Breast epithelium (tissue), 4 donors: ENCODE measurements around the gene ABLIM2. TPM values are rescaled to one million over a fixed set of nuclear protein-coding genes. Genes with fewer than 3 reads are reported as not detected.

ENCODE experiments used
- DNase-seq, 2 donors: peaks; one replicate each; pipeline ENCODE4 v3.0.0-alpha.2; 2019; ENCODE audit warnings: low spot score in 2 of 2
- H3K27ac ChIP-seq, 2 donors: fragments of 200-600 bp; sonication (generic) in 1 of 2; one replicate each; pipeline ENCODE4 v1.5.1; 2016 to 2019; ENCODE audit warnings: mild to moderate bottlenecking in 1 of 2
- H3K27me3 ChIP-seq, 2 donors: fragments of 200-600 bp; sonication (generic) in 1 of 2; one replicate each; pipeline versions ENCODE4 v1.5.1 to v1.6.0; 2017 to 2019; ENCODE audit warnings: control low read depth in 1 of 2, mild to moderate bottlenecking in 1 of 2
- H3K36me3 ChIP-seq: fragments of 200-600 bp; one replicate; pipeline ENCODE4 v1.5.1; 2019
- H3K4me1 ChIP-seq, 2 donors: fragments of 200-600 bp; sonication (generic); one replicate each; pipeline ENCODE4 v1.5.1; 2016 to 2019; ENCODE audit warnings: control low read depth in 1 of 2
- H3K4me3 ChIP-seq, 3 donors: fragments of 200-600 bp; sonication (generic); 1 replicate in 2 of 3; 2 replicates in 1 of 3; pipeline ENCODE4 v1.5.1; 2016 to 2019; ENCODE audit warnings: mild to moderate bottlenecking in 3 of 3, moderate library complexity in 2 of 3
- H3K9me3 ChIP-seq, 2 donors: fragments of 200-600 bp; sonication (generic) in 1 of 2; one replicate each; pipeline ENCODE4 v1.5.1; 2016 to 2019; ENCODE audit warnings: control low read depth in 1 of 2
- POLR2A ChIP-seq: fragments of 450-650 bp; IDR thresholded peaks from one replicate; pipeline ENCODE4 v1.6.1; 2016; ENCODE audit warnings: antibody characterized with exemption, mild to moderate bottlenecking, moderate library complexity
- POLR2AphosphoS5 ChIP-seq, 3 donors: sonication (generic); formaldehyde crosslinking; IDR thresholded peaks; one replicate each; pipeline ENCODE4 v1.6.1; 2017; ENCODE audit warnings: antibody characterized with exemption in 3 of 3
- intact Hi-C: fragments of 100-400 bp; cut with DNase I; formaldehyde crosslinking; loops from one replicate; pipeline ENCODE4 v1.15.1; 2023; ENCODE audit warnings: low total_unique reads
- total RNA-seq, 3 donors: library from RNA; depleted of rRNA; stranded (reverse); fragments of >200 nt; gene quantifications; one replicate each; pipeline ENCODE4 v1.1.0, GENCODE V29; 2016
- TF ChIP-seq, protein P1 (sequence below), 3 donors: fragments of 450-650 bp; IDR thresholded peaks; one replicate each; pipeline ENCODE4 v1.5.1; 2016 to 2017; ENCODE audit warnings: antibody characterized with exemption in 3 of 3, mild to moderate bottlenecking in 3 of 3, moderate library complexity in 3 of 3

ABLIM2 gene
- total RNA-seq, 3 donors from 2014 or later = 4.8 to 11.5 (median 8.2) TPM

DNA sequence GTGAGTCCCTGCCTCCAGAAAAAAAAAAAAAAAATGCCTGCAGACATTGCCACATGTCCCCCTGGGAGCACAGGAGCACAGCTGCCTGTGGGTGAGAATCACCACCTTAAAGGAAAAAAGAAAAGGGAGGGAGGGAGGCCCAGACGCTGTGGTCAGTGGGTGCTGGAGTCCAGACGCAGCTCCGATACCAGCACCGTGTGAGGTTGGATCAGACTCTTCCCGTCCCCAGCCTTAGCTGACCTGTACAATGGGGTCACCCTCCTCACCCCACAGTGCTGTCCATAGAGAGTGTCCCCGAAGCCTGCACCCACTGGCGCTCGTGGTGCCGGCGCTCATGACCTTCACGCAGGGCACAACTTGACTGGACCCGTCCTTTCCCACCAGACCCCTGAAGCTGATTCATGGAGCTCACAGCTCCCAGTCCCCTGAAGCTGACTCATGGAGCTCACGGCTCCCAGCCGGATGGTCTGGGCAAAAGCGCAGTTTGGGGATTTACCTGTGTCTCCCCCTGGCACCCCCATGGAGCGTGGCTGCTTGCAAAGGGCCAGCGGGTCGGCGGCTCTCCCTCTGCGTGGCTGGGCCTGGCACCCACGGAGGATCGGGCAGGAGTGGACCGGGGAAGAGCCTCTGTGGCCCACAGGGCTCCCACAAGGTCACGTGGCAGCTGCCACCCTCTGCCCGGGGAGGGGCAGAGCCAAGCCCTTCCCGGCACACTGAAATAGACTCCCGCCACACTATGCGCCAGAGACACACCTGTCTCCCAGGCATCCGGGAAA, 31.4 kb downstream of the ABLIM2 start:
- Histone ChIP-seq H3K27me3 (no peaks in the 10 kb centered on the region), H3K4me1 (no peaks in the 10 kb centered on the region), H3K36me3 (no peaks in the 10 kb centered on the region), H3K9me3 (no peaks in the 10 kb centered on the region), H3K27ac (no peak overlapping the region), H3K4me3 (no peak overlapping the region)
- intact Hi-C loops = no loop called here
- no peak for TF ChIP-seq POLR2A
- TF ChIP-seq, protein P1, sequence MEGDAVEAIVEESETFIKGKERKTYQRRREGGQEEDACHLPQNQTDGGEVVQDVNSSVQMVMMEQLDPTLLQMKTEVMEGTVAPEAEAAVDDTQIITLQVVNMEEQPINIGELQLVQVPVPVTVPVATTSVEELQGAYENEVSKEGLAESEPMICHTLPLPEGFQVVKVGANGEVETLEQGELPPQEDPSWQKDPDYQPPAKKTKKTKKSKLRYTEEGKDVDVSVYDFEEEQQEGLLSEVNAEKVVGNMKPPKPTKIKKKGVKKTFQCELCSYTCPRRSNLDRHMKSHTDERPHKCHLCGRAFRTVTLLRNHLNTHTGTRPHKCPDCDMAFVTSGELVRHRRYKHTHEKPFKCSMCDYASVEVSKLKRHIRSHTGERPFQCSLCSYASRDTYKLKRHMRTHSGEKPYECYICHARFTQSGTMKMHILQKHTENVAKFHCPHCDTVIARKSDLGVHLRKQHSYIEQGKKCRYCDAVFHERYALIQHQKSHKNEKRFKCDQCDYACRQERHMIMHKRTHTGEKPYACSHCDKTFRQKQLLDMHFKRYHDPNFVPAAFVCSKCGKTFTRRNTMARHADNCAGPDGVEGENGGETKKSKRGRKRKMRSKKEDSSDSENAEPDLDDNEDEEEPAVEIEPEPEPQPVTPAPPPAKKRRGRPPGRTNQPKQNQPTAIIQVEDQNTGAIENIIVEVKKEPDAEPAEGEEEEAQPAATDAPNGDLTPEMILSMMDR (IDR thresholded peaks at IDR 0.05) = no peak
- TF ChIP-seq POLR2AphosphoS5 (IDR thresholded peaks at IDR 0.05) = no peak
- no peak for DNase-seq

DNA sequence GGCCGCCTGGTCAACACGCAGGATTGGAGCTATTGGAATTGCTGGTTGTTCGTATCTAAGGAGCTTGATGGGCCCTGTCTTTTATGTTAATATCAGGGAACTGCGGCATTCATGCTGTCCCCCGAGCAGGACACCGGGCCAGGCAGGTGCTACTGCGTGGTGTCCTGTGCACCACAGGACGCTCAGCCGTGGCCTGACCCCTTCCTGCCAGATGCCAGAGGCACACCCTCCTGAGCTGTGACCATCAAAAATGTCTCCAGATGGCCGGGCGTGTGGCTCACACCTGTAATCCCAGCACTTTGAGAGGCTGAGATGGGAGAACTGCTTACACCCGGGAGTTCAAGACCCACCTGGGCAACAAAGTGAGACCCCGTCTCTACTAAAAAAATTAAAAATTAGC, 32.1 kb downstream of the ABLIM2 start:
- Histone ChIP-seq H3K36me3 (no peaks in the 10 kb centered on the region), H3K27me3 (no peaks in the 10 kb centered on the region), H3K4me1 (no peaks in the 10 kb centered on the region), H3K27ac (no peak overlapping the region), H3K9me3 (no peaks in the 10 kb centered on the region), H3K4me3 (no peak overlapping the region)
- no peak for DNase-seq
- TF ChIP-seq, protein P1 (IDR thresholded peaks at IDR 0.05) = no peak
- TF ChIP-seq POLR2A (no peak), POLR2AphosphoS5 (IDR thresholded peaks at IDR 0.05) (no peak)
- intact Hi-C loops = no loop called here

DNA sequence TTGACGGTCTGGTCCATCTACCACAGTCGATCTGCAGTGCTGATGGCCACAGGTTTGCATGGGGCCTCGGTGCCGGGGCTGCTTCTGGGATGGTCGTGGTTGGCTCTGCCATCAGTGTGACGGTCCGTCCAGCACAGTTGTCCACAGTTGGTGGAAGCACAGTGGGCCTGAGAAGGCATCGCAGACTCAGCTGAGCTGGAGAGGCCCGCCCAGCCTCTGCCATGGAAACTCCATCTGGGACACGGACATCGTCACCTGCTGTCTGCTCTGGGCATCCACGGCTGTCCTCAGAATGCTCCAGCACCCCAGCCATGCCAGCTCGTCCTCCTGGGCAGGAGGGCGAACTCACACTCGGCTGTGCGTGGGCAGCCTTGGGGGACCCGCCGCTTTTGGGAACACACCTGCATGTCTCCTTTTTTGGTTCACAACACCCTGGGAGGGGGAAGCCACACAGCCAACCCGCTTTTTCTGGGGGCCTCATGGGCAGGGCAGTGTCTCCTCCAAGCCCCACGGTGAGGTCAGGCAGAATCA, 33.0 kb downstream of the ABLIM2 start:
- intact Hi-C loops = no loop called here
- Histone ChIP-seq H3K4me1 (no peaks in the 10 kb centered on the region), H3K27me3 (no peaks in the 10 kb centered on the region), H3K27ac (no peak overlapping the region), H3K9me3 (no peaks in the 10 kb centered on the region), H3K4me3 (no peak overlapping the region), H3K36me3 (no peaks in the 10 kb centered on the region)
- TF ChIP-seq POLR2AphosphoS5 (IDR thresholded peaks at IDR 0.05) (no peak), POLR2A (no peak)
- TF ChIP-seq, protein P1 (IDR thresholded peaks at IDR 0.05) = no peak
- DNase-seq = no peak

DNA sequence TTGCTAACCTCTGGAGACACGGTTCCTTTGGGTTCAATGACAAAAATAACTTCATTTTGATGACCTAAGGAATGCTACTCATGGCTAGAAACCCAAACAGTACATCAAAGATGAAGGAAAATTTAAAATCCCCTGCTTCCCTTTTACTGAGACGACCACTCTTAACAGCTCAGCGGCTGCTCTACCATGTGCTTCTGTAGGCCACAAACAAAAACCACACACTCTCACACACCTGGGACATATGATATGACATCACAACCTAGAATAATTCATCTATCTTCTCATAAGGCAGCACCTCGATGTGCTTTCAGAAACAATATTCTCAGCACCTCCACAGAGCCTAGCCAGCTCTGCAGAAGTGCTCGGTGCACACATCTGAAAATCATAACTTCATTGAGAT, 34.7 kb downstream of the ABLIM2 start:
- Histone ChIP-seq H3K27ac (no peak overlapping the region), H3K4me1 (no peaks in the 10 kb centered on the region), H3K4me3 (no peak overlapping the region), H3K9me3 (no peaks in the 10 kb centered on the region), H3K36me3 (no peaks in the 10 kb centered on the region), H3K27me3 (no peaks in the 10 kb centered on the region)
- TF ChIP-seq POLR2A = no peak
- TF ChIP-seq, protein P1 (IDR thresholded peaks at IDR 0.05) = no peak
- no peak for TF ChIP-seq POLR2AphosphoS5 (IDR thresholded peaks at IDR 0.05)
- no peak for DNase-seq
- intact Hi-C loops = no loop called here

DNA sequence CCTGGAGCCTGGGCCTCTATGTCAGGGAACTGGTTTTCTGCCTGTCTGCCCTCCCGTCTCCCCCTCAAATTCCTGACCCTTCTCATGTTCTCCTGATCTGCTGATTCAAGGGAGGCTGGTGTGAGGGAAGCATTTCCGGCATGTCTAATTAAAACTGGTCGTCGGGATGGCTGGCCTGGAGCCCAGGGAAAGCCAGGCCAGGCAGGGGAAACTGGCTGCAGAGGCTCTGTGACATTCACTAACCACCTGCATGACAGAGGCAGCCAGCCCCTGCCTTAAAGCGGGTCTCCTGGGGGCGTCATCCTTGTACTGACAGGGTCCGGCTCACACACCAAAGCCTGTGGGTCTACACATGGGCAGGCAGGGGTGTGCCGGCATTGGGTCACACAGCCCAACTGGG, 35.2 kb downstream of the ABLIM2 start:
- H3K9me3 ChIP-seq = no peaks in the 10 kb centered on the region
- no peaks in the 10 kb centered on the region for H3K36me3 ChIP-seq
- intact Hi-C loops = no loop called here

More for the DNA sequence above, 35.2 kb downstream of the ABLIM2 start:
- no peaks in the 10 kb centered on the region for H3K4me1 ChIP-seq
- DNase-seq = no peak
- H3K4me3 ChIP-seq = no peak overlapping the region
- no peak overlapping the region for H3K27ac ChIP-seq
- H3K27me3 ChIP-seq = no peaks in the 10 kb centered on the region
- TF ChIP-seq POLR2AphosphoS5 (IDR thresholded peaks at IDR 0.05) = no peak
- TF ChIP-seq, protein P1 (IDR thresholded peaks at IDR 0.05) = no peak
- TF ChIP-seq POLR2A = no peak
